IMR-90 (cell line): ENCODE measurements around the gene GCNT2. TPM values are rescaled to one million over a fixed set of nuclear protein-coding genes. Genes with fewer than 3 reads are reported as not detected.

ENCODE experiments used
- ATAC-seq: fragments of 200-7000 bp; cut with Tn5 transposase; 2 replicates; pipeline ENCODE4 v1.9.1; 2020; ENCODE audit warnings: low read depth, mild to moderate bottlenecking, moderate library complexity
- BruUV-seq: library from RNA; stranded (reverse); fragments of 400-500 nt; replicated peaks from 2 replicates; lab custom pipeline; 2021; lab: Mats Ljungman, UMichigan
- CTCF ChIA-PET: fragments of 300-600 bp; formaldehyde crosslinking; extraction: SDS; loops from one replicate; lab custom pipeline; 2021; ENCODE audit warnings: antibody characterized with exemption; lab: Yijun Ruan, JAX
- POLR2A ChIA-PET: fragments of 300-600 bp; sonication (Branson Sonifier 250); formaldehyde crosslinking; loops from one replicate; lab custom pipeline; 2022; ENCODE audit warnings: antibody characterized with exemption; ENCODE audit not compliant: unreplicated experiment; lab: Charles Lee
- DNase-seq: peaks from one replicate; pipeline ENCODE4 v3.0.0; 2013
- H2AFZ ChIP-seq: replicated peaks from 2 replicates; pipeline ENCODE3; 2013; ENCODE audit warnings: low read length, mild to moderate bottlenecking; ENCODE audit not compliant: poor library complexity
- H2AK5ac ChIP-seq: 2 replicates; pipeline ENCODE4 v1.6.1; 2013; ENCODE audit warnings: low read depth, low read length, inconsistent platforms
- H2AK9ac ChIP-seq: replicated peaks from 2 replicates; pipeline ENCODE3; 2013; ENCODE audit warnings: mild to moderate bottlenecking, low read depth, low read length, moderate library complexity; ENCODE audit not compliant: poor library complexity
- H2BK120ac ChIP-seq: 2 replicates; pipeline ENCODE4 v1.6.1; 2013; ENCODE audit warnings: low read depth, low read length, inconsistent platforms
- H2BK15ac ChIP-seq: 3 replicates; pipeline ENCODE4 v1.6.1; 2013; ENCODE audit warnings: low read depth, low read length, inconsistent platforms
- H2BK20ac ChIP-seq: 2 replicates; pipeline ENCODE4 v1.6.1; 2013; ENCODE audit warnings: low read depth, mild to moderate bottlenecking, inconsistent platforms, low read length, moderate library complexity
- H2BK5ac ChIP-seq: 2 replicates; pipeline ENCODE4 v1.6.1; 2013; ENCODE audit warnings: mild to moderate bottlenecking, low read depth, low read length, inconsistent platforms; ENCODE audit not compliant: poor library complexity, severe bottlenecking
- H3K14ac ChIP-seq: replicated peaks from 2 replicates; pipeline ENCODE4 v1.6.1; 2013; ENCODE audit warnings: low read depth, low read length, inconsistent platforms
- H3K18ac ChIP-seq: 2 replicates; pipeline ENCODE4 v1.6.1; 2013; ENCODE audit warnings: low read depth, low read length, control low read depth
- H3K23ac ChIP-seq: 2 replicates; pipeline ENCODE4 v1.6.1; 2013; ENCODE audit warnings: low read depth, low read length, inconsistent platforms
- H3K27ac ChIP-seq: 2 replicates; pipeline ENCODE4 v1.5.1; 2013; ENCODE audit warnings: mild to moderate bottlenecking, control low read depth, low read length; ENCODE audit not compliant: insufficient read depth
- H3K27me3 ChIP-seq: 2 replicates; pipeline ENCODE4 v1.6.1; 2013; ENCODE audit warnings: low read length; ENCODE audit not compliant: control insufficient read depth, insufficient read depth
- H3K36me3 ChIP-seq: 2 replicates; pipeline ENCODE4 v1.6.1; 2013; ENCODE audit warnings: low read length, mixed read lengths; ENCODE audit not compliant: control insufficient read depth, insufficient read depth
- H3K4ac ChIP-seq: 2 replicates; pipeline ENCODE4 v1.6.1; 2013; ENCODE audit warnings: low read depth, low read length, inconsistent platforms
- H3K4me1 ChIP-seq: 2 replicates; pipeline ENCODE4 v1.6.1; 2013; ENCODE audit warnings: low read length, mixed read lengths; ENCODE audit not compliant: control insufficient read depth, insufficient read depth
- H3K4me2 ChIP-seq: 2 replicates; pipeline ENCODE4 v1.6.1; 2013; ENCODE audit warnings: low read depth, mild to moderate bottlenecking, control low read depth, low read length, moderate library complexity
- H3K4me3 ChIP-seq: 2 replicates; pipeline ENCODE4 v1.5.1; 2013; ENCODE audit warnings: low read depth, mild to moderate bottlenecking, control low read depth, low read length, moderate library complexity; ENCODE audit not compliant: insufficient read depth
- H3K56ac ChIP-seq: 2 replicates; pipeline ENCODE4 v1.6.1; 2013; ENCODE audit warnings: low read length, inconsistent platforms; ENCODE audit not compliant: insufficient read depth; ENCODE audit errors: extremely low read depth
- H3K79me1 ChIP-seq, 2 experiments: 2 replicates each; pipeline ENCODE4 v1.6.1; 2013; ENCODE audit warnings: low read length in 2 of 2, inconsistent platforms in 1 of 2, low read depth in 1 of 2
- H3K9ac ChIP-seq: 2 replicates; pipeline ENCODE4 v1.6.1; 2013; ENCODE audit warnings: low read depth, low read length, control low read depth
- H3K9me1 ChIP-seq: 2 replicates; pipeline ENCODE4 v1.6.1; 2013; ENCODE audit warnings: low read length, inconsistent platforms; ENCODE audit not compliant: insufficient read depth
- H3K9me3 ChIP-seq: 2 replicates; pipeline ENCODE4 v1.6.1; 2013; ENCODE audit warnings: low read length; ENCODE audit not compliant: control insufficient read depth, insufficient read depth
- H4K20me1 ChIP-seq: 2 replicates; pipeline ENCODE4 v1.6.1; 2013; ENCODE audit warnings: low read length, inconsistent platforms; ENCODE audit not compliant: insufficient read depth
- H4K5ac ChIP-seq: 2 replicates; pipeline ENCODE4 v1.6.1; 2013; ENCODE audit warnings: mild to moderate bottlenecking, low read depth, low read length, control low read depth
- H4K8ac ChIP-seq, 2 experiments: 2 replicates each; pipeline ENCODE4 v1.6.1; 2013; ENCODE audit warnings: low read depth in 2 of 2, low read length in 2 of 2, control low read depth in 1 of 2, inconsistent platforms in 1 of 2
- H4K91ac ChIP-seq: 2 replicates; pipeline ENCODE4 v1.6.1; 2013; ENCODE audit warnings: low read depth, low read length, inconsistent platforms; ENCODE audit not compliant: insufficient read depth
- BHLHE40 ChIP-seq: fragments of 150-350 bp; IDR thresholded peaks from 2 replicates; pipeline ENCODE4 v1.6.1; 2016; ENCODE audit warnings: mild to moderate bottlenecking, low read depth, low read length
- CEBPB ChIP-seq: IDR thresholded peaks from 2 replicates; pipeline ENCODE4 v1.6.1; 2012; ENCODE audit warnings: low read depth, low read length, improper control_type of control experiment
- FOS ChIP-seq: fragments of 150-350 bp; IDR thresholded peaks from 2 replicates; pipeline ENCODE4 v1.6.1; 2016; ENCODE audit warnings: low read depth, low read length
- MAFK ChIP-seq: IDR thresholded peaks from 2 replicates; pipeline ENCODE4 v1.6.1; 2012; ENCODE audit warnings: low read depth, low read length, improper control_type of control experiment
- MAZ ChIP-seq: IDR thresholded peaks from 2 replicates; pipeline ENCODE4 v1.6.1; 2012; ENCODE audit warnings: low read depth, mild to moderate bottlenecking, low read length, improper control_type of control experiment, moderate library complexity, borderline replicate concordance
- MXI1 ChIP-seq: IDR thresholded peaks from 2 replicates; pipeline ENCODE4 v1.6.1; 2012; ENCODE audit warnings: low read depth, mild to moderate bottlenecking, low read length, moderate library complexity, borderline replicate concordance
- NFE2L2 ChIP-seq: fragments of 150-350 bp; IDR thresholded peaks from 2 replicates; pipeline ENCODE4 v1.6.1; 2016; ENCODE audit warnings: low read depth, mild to moderate bottlenecking, low read length
- POLR2A ChIP-seq: IDR thresholded peaks from 2 replicates; pipeline ENCODE4 v1.6.1; 2012; ENCODE audit warnings: mild to moderate bottlenecking, low read depth, low read length
- RAD21 ChIP-seq: IDR thresholded peaks from 2 replicates; pipeline ENCODE4 v1.6.1; 2012; ENCODE audit warnings: low read length, improper control_type of control experiment
- RCOR1 ChIP-seq: IDR thresholded peaks from 2 replicates; pipeline ENCODE4 v1.6.1; 2012; ENCODE audit warnings: mild to moderate bottlenecking, low read length, improper control_type of control experiment; ENCODE audit not compliant: insufficient replicate concordance
- RFX5 ChIP-seq: IDR thresholded peaks from 2 replicates; pipeline ENCODE4 v1.8.0; 2012; ENCODE audit warnings: low read depth, mild to moderate bottlenecking, low read length, moderate library complexity
- SMC3 ChIP-seq: fragments of 150-350 bp; IDR thresholded peaks from 2 replicates; pipeline ENCODE4 v1.6.1; 2016; ENCODE audit warnings: low read depth, mild to moderate bottlenecking, antibody characterized with exemption, low read length, moderate library complexity
- WGBS, 2 experiments: methylation state at CpG; one replicate each; pipeline versions ENCODE4 v1.1.5 to v1.1.7; 2013; ENCODE audit warnings: missing lambda C conversion rate in 2 of 2; ENCODE audit not compliant: insufficient read length in 1 of 2; ENCODE audit errors: extremely low coverage in 2 of 2; 5-methylcytosine and 5-hydroxymethylcytosine counted together
- dilution Hi-C: fragments of 300-500 bp; cut with HindIII; formaldehyde crosslinking; loops from one replicate; pipeline ENCODE4 v1.14.3; 2018; ENCODE audit warnings: low sequenced_read_pairs; ENCODE audit not compliant: unreplicated experiment
- in situ Hi-C: fragments of 300-500 bp; cut with MboI; formaldehyde crosslinking; loops from 3 replicates; pipeline ENCODE4 v1.14.3; 2019; ENCODE audit warnings: low sequenced_read_pairs, inconsistent platforms, mixed read lengths
- intact Hi-C: fragments of 100-400 bp; cut with micrococcal nuclease; formaldehyde crosslinking; loops from 2 replicates; pipeline ENCODE4 v1.10.0; 2022
- polyA plus RNA-seq, 3 experiments: library from polyadenylated mRNA; depleted of rRNA; stranded (reverse); fragments of >200 nt; gene quantifications; 2 replicates each; pipeline ENCODE4 v1.2.3, GENCODE V29; 2012; ENCODE audit warnings: low replicate concordance in 1 of 3
- total RNA-seq: library from RNA; depleted of rRNA; stranded (reverse); fragments of >200 nt; gene quantifications from 2 replicates; pipeline ENCODE4 v1.2.3, GENCODE V29; 2012
- TF ChIP-seq, protein P1 (sequence below): conservative IDR thresholded peaks from 2 replicates; pipeline ENCODE4 v1.5.1; 2012; ENCODE audit warnings: mild to moderate bottlenecking, low read depth, low read length, improper control_type of control experiment
- TF ChIP-seq, protein P2 (sequence below): fragments of 150-350 bp; IDR thresholded peaks from 2 replicates; pipeline ENCODE4 v1.6.1; 2016; ENCODE audit warnings: low read depth, mild to moderate bottlenecking, low read length, moderate library complexity, borderline replicate concordance

Gene GCNT2
- total and polyA plus RNA-seq, 2 of the 4 experiments (the other 2 are of a cell fraction): 0.34 to 0.90 TPM

- no peak for TF ChIP-seq RFX5
Observed at GRCh38 chr6:10588562-10589428, 67.6 kb downstream of the GCNT2 start (continued).

- Histone ChIP-seq H4K5ac (no peak overlapping the region), H3K18ac (no peak overlapping the region), H3K27ac (no peak overlapping the region), H2AK9ac (no peak overlapping the region), H4K8ac (no peak overlapping the region), H2BK120ac (no peak overlapping the region), H3K4me1 (no peaks in the 10 kb centered on the region), H2BK20ac (no peak overlapping the region), H3K9ac (no peak overlapping the region), H4K20me1 (no peaks in the 10 kb centered on the region), H2AFZ (no peak overlapping the region), H4K91ac (no peak overlapping the region), H3K27me3 (no peaks in the 10 kb centered on the region), H3K14ac (no peak overlapping the region), H3K4me3 (no peak overlapping the region), H3K56ac (no peak overlapping the region), H3K79me1 (no peaks in the 10 kb centered on the region), H3K23ac (no peak overlapping the region), H3K9me3 (no peaks in the 10 kb centered on the region), H3K9me1 (peaks cover 8% of the 10 kb centered on the region; the same call in 1 of the 2 replicates), H2BK15ac (no peak overlapping the region), H3K36me3 (no peaks in the 10 kb centered on the region), H2BK5ac (peak overlapping the region; percentile 94), H2AK5ac (no peak overlapping the region), H3K4me2 (no peak overlapping the region), H3K4ac (no peak overlapping the region)
- in situ Hi-C loops (no loop called here), dilution Hi-C loops (no loop called here), intact Hi-C loops (no loop called here)
- DNase-seq: no peak
- ChIA-PET CTCF (no interaction called here), POLR2A (no interaction called here)
- BruUV-seq: no TSS peak
- ATAC-seq: no peak
- WGBS, 2 experiments: no CpG with 5 or more reads among the region's 2 CpGs
- TF ChIP-seq RCOR1 (no peak), CEBPB (no peak), POLR2A (no peak), RFX5 (no peak), BHLHE40 (no peak), NFE2L2 (no peak), SMC3 (no peak), RAD21 (no peak), MAFK (no peak), MXI1 (no peak), MAZ (no peak), FOS (no peak)
- TF ChIP-seq, protein P1, sequence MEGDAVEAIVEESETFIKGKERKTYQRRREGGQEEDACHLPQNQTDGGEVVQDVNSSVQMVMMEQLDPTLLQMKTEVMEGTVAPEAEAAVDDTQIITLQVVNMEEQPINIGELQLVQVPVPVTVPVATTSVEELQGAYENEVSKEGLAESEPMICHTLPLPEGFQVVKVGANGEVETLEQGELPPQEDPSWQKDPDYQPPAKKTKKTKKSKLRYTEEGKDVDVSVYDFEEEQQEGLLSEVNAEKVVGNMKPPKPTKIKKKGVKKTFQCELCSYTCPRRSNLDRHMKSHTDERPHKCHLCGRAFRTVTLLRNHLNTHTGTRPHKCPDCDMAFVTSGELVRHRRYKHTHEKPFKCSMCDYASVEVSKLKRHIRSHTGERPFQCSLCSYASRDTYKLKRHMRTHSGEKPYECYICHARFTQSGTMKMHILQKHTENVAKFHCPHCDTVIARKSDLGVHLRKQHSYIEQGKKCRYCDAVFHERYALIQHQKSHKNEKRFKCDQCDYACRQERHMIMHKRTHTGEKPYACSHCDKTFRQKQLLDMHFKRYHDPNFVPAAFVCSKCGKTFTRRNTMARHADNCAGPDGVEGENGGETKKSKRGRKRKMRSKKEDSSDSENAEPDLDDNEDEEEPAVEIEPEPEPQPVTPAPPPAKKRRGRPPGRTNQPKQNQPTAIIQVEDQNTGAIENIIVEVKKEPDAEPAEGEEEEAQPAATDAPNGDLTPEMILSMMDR: no peak
- TF ChIP-seq, protein P2, sequence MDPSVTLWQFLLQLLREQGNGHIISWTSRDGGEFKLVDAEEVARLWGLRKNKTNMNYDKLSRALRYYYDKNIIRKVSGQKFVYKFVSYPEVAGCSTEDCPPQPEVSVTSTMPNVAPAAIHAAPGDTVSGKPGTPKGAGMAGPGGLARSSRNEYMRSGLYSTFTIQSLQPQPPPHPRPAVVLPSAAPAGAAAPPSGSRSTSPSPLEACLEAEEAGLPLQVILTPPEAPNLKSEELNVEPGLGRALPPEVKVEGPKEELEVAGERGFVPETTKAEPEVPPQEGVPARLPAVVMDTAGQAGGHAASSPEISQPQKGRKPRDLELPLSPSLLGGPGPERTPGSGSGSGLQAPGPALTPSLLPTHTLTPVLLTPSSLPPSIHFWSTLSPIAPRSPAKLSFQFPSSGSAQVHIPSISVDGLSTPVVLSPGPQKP: no peak
Observed at GRCh38 chr6:10589429-10589727, 68.2 kb downstream of the GCNT2 start.
